Measurements from ENCODE around the gene AGTRAP. TPM values are rescaled to one million over a fixed set of nuclear protein-coding genes. Genes with fewer than 3 reads are reported as not detected.

Gene AGTRAP
- total RNA-seq (2021), result 75.5 and 77.7 TPM in 2 replicates
- percentile 62 among the genes with signal in this experiment for Bru-seq, nascent RNA
- percentile 73 among the genes with signal in this experiment for BruChase-seq, experiment 1, labeled RNA remaining after a 2-hour chase
- BruChase-seq, experiment 2, labeled RNA remaining after a 6-hour chase, result percentile 71 among the genes with signal in this experiment
- long read RNA-seq, transcript AGTRAP-205 (6 exons, 786 nt), result minor isoform, 14 of 221 reads
- long read RNA-seq, transcript AGTRAP-203 (5 exons, 1,100 nt), result minor isoform, 32 of 221 reads
- long read RNA-seq, transcript AGTRAP-201 (5 exons, 1,107 nt), result major isoform, 143 of 221 reads
- long read RNA-seq, partial matches to known transcripts, result 4 of 221 reads
- long read RNA-seq, other reads (novel, unspliced or antisense), result 20 of 221 reads

GRCh38 chr1:11735854-11736745, at the start of gene AGTRAP:
AGTRAP (plus strand) TSS chr1:11736136; CDS start chr1:11736209, 73 bp downstream.
- Histone ChIP-seq H3K79me2 (ENCODE audit: low read depth) (peaks cover 14% of the 10 kb centered on the region), H4K20me1 (ENCODE audit: insufficient read depth) (no peaks in the 10 kb centered on the region), H3K27me3 (ENCODE audit: insufficient read depth, low read depth) (no peaks in the 10 kb centered on the region), H3K36me3 (ENCODE audit: low read depth) (no peaks in the 10 kb centered on the region), H3K9me2 (ENCODE audit: insufficient read depth) (no peaks in the 10 kb centered on the region), H3K4me2 (peak within 1 kb of the TSS; percentile 76), H3K9me3 (ENCODE audit: insufficient read depth, low read depth) (no peaks in the 10 kb centered on the region), H3K4me1 (replicated peaks; ENCODE audit: insufficient read depth) (peaks cover 9% of the 10 kb centered on the region), H3K4me3 (peak within 1 kb of the TSS; percentile 79), H3K27ac (peak within 1 kb of the TSS; percentile 96), H2AFZ (peak within 1 kb of the TSS; percentile 86), H3F3A (ENCODE audit: insufficient read depth, low read depth) (peaks cover 14% of the 10 kb centered on the region; the same call in 1 of the 2 replicates)
- BruUV-seq (replicated peaks), result TSS peak; percentile 59
- CTCF ChIA-PET, result interaction anchor here (0.6 to 1.2 kb wide), 2 partner anchors 16 to 27 kb away, joined by 4 read pairs; no protein-coding TSS in a partner anchor
- intact Hi-C loops (cut with micrococcal nuclease; ENCODE audit: unreplicated experiment), result loop anchor here (5.0 to 10.0 kb wide), 4 partner anchors 51 to 159 kb away; partner anchors contain the start of genes CLCN6 and MTHFR
- no peak for TF ChIP-seq CTCF (conservative IDR thresholded peaks at IDR 0.05)
- peak; percentile 78 to 91 for DNase-seq
- POLR2A ChIA-PET (ENCODE audit: unreplicated experiment), result interaction anchor here (0.5 to 0.9 kb wide), 8 partner anchors 46 to 1337 kb away, joined by 3 to 10 read pairs (median 3); no protein-coding TSS in a partner anchor

GRCh38 chr1:11688506-11688905, 47.4 kb upstream of the AGTRAP start:
- Histone ChIP-seq H4K20me1 (ENCODE audit: insufficient read depth) (no peaks in the 10 kb centered on the region), H3K4me3 (no peak overlapping the region), H3F3A (ENCODE audit: insufficient read depth, low read depth) (no peaks in the 10 kb centered on the region), H3K9me2 (ENCODE audit: insufficient read depth) (no peaks in the 10 kb centered on the region), H3K9me3 (ENCODE audit: insufficient read depth, low read depth) (no peaks in the 10 kb centered on the region), H3K4me2 (no peak overlapping the region), H3K27ac (no peak overlapping the region), H3K36me3 (ENCODE audit: low read depth) (no peaks in the 10 kb centered on the region), H3K27me3 (ENCODE audit: insufficient read depth, low read depth) (peaks cover 9% of the 10 kb centered on the region), H3K79me2 (ENCODE audit: low read depth) (no peaks in the 10 kb centered on the region), H3K4me1 (replicated peaks; ENCODE audit: insufficient read depth) (peaks cover 9% of the 10 kb centered on the region; the same call in 1 of the 2 replicates), H2AFZ (no peak overlapping the region)
- POLR2A ChIA-PET (ENCODE audit: unreplicated experiment), result no interaction called here
- no peak for DNase-seq
- intact Hi-C loops (cut with micrococcal nuclease; ENCODE audit: unreplicated experiment), result no loop called here
- CTCF ChIA-PET, result no interaction called here
- no TSS peak for BruUV-seq (replicated peaks)
- TF ChIP-seq CTCF (conservative IDR thresholded peaks at IDR 0.05), result no peak
- no peak for TF ChIP-seq EZH2 (IDR thresholded peaks at IDR 0.05; ENCODE audit: low read depth)

All from PC-9 (cell line).